Coronary artery (tissue), 2 donors: ENCODE results near the gene SNX33.
"Not testable (repeated sequence)": the region's sequence is repeated elsewhere in the genome, so short reads cannot be mapped to it uniquely, and the experiment has no call there.

Source experiments
- DNase-seq: peaks from one replicate; pipeline ENCODE4 v3.0.0-alpha.2; 2017; ENCODE audit warnings: low spot score
- H3K27ac ChIP-seq, 2 donors: fragments of 200-600 bp; sonication (generic); one replicate each; pipeline ENCODE4 v1.5.1; 2016 to 2019
- H3K4me3 ChIP-seq: fragments of 200-600 bp; sonication (generic); 2 replicates; pipeline ENCODE4 v1.5.1; 2016; ENCODE audit warnings: mild to moderate bottlenecking, moderate library complexity
- CTCF ChIP-seq: fragments of 200-600 bp; sonication (generic); IDR thresholded peaks from one replicate; pipeline ENCODE4 v1.5.1; 2019; ENCODE audit warnings: antibody characterized with exemption

SNX33 gene

GRCh38 chr15:75680007-75680789 is 32.5 kb downstream of the SNX33 start:
- DNase-seq, result no peak
- Histone ChIP-seq H3K4me3 (no peak overlapping the region), H3K27ac (peak overlapping the region in 1 of 2 donors; percentile 29)
- TF ChIP-seq CTCF, result no peak

- peak overlapping the region in 1 of 2 donors; percentile 40 for H3K27ac ChIP-seq
- no peak for TF ChIP-seq CTCF
- no peak overlapping the region for H3K4me3 ChIP-seq
- DNase-seq, result no peak
Measured at GRCh38 chr15:75682181-75683135, 34.7 kb downstream of the SNX33 start.

GRCh38 chr15:75683646-75684312 is 36.1 kb downstream of the SNX33 start:
- TF ChIP-seq CTCF, result peak; percentile 66
- DNase-seq, H3K4me3 ChIP-seq: not testable (repeated sequence)
- H3K27ac ChIP-seq, result peak overlapping the region in 1 of 2 donors; percentile 40

- Histone ChIP-seq H3K27ac (no peak overlapping the region), H3K4me3 (no peak overlapping the region)
- DNase-seq, result no peak
- TF ChIP-seq CTCF, result no peak
Measured at GRCh38 chr15:75684648-75685047, 36.9 kb downstream of the SNX33 start.

- no peak for DNase-seq
- no peak overlapping the region for H3K4me3 ChIP-seq
- H3K27ac ChIP-seq, result peak overlapping the region in 1 of 2 donors; percentile 11
- TF ChIP-seq CTCF, result no peak
Measured at GRCh38 chr15:75685195-75685594, 37.5 kb downstream of the SNX33 start.

- not testable (repeated sequence) for H3K4me3 ChIP-seq, DNase-seq
- TF ChIP-seq CTCF, result peak; percentile 86
- peak overlapping the region in 1 of 2 donors; percentile 74 for H3K27ac ChIP-seq
Measured at GRCh38 chr15:75686212-75686642, 38.5 kb downstream of the SNX33 start.
